Spleen (tissue), 11 donors: ENCODE measurements around the gene ARL15. TPM values are rescaled to one million over a fixed set of nuclear protein-coding genes. Genes with fewer than 3 reads are reported as not detected.

Source experiments
- DNase-seq: peaks from one replicate; pipeline ENCODE4 v3.0.0-alpha.2; 2020
- H3K27ac ChIP-seq, 8 donors: fragments of 200-600 bp; sonication (generic) in 7 of 8; 1 replicate in 4 of 8; 2 replicates in 4 of 8; pipeline versions ENCODE4 v1.5.0 to v1.8.0; 2016 to 2021; ENCODE audit warnings: inconsistent platforms in 4 of 8, mild to moderate bottlenecking in 4 of 8, moderate library complexity in 1 of 8
- H3K27me3 ChIP-seq, 7 donors: fragments of 200-600 bp; sonication (generic) in 6 of 7; replicated peaks in 1 of 7; 1 replicate in 4 of 7; 2 replicates in 3 of 7; pipeline versions ENCODE4 v1.5.0 to v1.8.0; 2016 to 2021; ENCODE audit warnings: inconsistent platforms in 3 of 7, mild to moderate bottlenecking in 1 of 7
- H3K36me3 ChIP-seq, 6 donors: fragments of 200-600 bp; sonication (generic) in 5 of 6; 1 replicate in 4 of 6; 2 replicates in 2 of 6; pipeline versions ENCODE4 v1.5.0 to v1.8.0; 2016 to 2021; ENCODE audit warnings: inconsistent platforms in 2 of 6
- H3K4me1 ChIP-seq, 6 donors: fragments of 200-600 bp; sonication (generic) in 5 of 6; 1 replicate in 3 of 6; 2 replicates in 3 of 6; pipeline versions ENCODE4 v1.5.0 to v1.8.0; 2016 to 2021; ENCODE audit warnings: inconsistent platforms in 3 of 6
- H3K4me3 ChIP-seq, 8 donors: fragments of 200-600 bp; sonication (generic) in 7 of 8; 1 replicate in 4 of 8; 2 replicates in 4 of 8; pipeline versions ENCODE4 v1.5.0 to v1.8.0; 2016 to 2021; ENCODE audit warnings: inconsistent platforms in 4 of 8, mild to moderate bottlenecking in 4 of 8, moderate library complexity in 2 of 8
- H3K9me3 ChIP-seq, 8 donors: fragments of 200-600 bp; sonication (generic) in 7 of 8; 1 replicate in 4 of 8; 2 replicates in 4 of 8; pipeline versions ENCODE4 v1.5.0 to v1.8.0; 2016 to 2021; ENCODE audit warnings: inconsistent platforms in 4 of 8
- POLR2A ChIP-seq, 3 donors: fragments of 450-650 bp; IDR thresholded peaks; one replicate each; pipeline ENCODE4 v1.5.1; 2017; ENCODE audit warnings: antibody characterized with exemption in 3 of 3, mild to moderate bottlenecking in 1 of 3
- POLR2AphosphoS5 ChIP-seq, 3 donors: sonication (generic); formaldehyde crosslinking; IDR thresholded peaks; one replicate each; pipeline ENCODE4 v1.5.1; 2017; ENCODE audit warnings: antibody characterized with exemption in 3 of 3
- WGBS, 5 donors: extraction: QIAGEN DNeasy Blood & Tissue Kit in 3 of 5; methylation state at CpG; one replicate each; pipeline versions ENCODE4 v1.1.5 to v1.1.7; 2013 to 2018; 5-methylcytosine and 5-hydroxymethylcytosine counted together
- intact Hi-C: fragments of 100-400 bp; cut with DNase I; formaldehyde crosslinking; loops from one replicate; pipeline ENCODE4 v1.15.0; 2023; ENCODE audit warnings: low total_unique reads
- polyA plus RNA-seq, 3 donors: library from polyadenylated mRNA; stranded (reverse); fragments of 200-250 nt; gene quantifications; one replicate each; pipeline ENCODE4 v1.2.1, GENCODE V29; 2013
- total RNA-seq, 7 donors: library from RNA; depleted of rRNA in 3 of 7; stranded (reverse); fragments of >200 nt in 3 of 7; fragmentation: NEBNext Ultra II Directional in 4 of 7; extraction: Animal tissue kit (Norgen Biotek cat#: 25700) in 4 of 7; gene quantifications; one replicate each; pipeline versions ENCODE4 v1.1.0 to v1.2.1, GENCODE V29; 2016 to 2021
- TF ChIP-seq, protein P1 (sequence below), 11 experiments: fragments of 200-600 bp in 7 of 11; fragments of 450-650 bp in 4 of 11; sonication (generic) in 4 of 11; IDR thresholded peaks in 8 of 11; conservative IDR thresholded peaks in 3 of 11; 1 replicate in 7 of 11; 2 replicates in 4 of 11; pipeline versions ENCODE4 v1.4.0 to v1.8.0; 2016 to 2021; ENCODE audit warnings: antibody characterized with exemption in 11 of 11, inconsistent platforms in 4 of 11, mild to moderate bottlenecking in 1 of 11
- donor health status: healthy with polysubstance abuse.
- donor health status: DM: no; HTN: no; CAD: no; lungs with moderate emphysema.
- donor health status: DM: no; HTN: no; CAD: no.
- donor health status: Bipolar disorder and iron deficiency.
- donor health status: healthy.
- donor health status: DM: no; HTN: no; CAD: no.
- donor health status: DM: yes; HTN: yes; CAD: no.

The ARL15 gene
- total and polyA plus RNA-seq, 10 donors, result 6.3 to 70.2 (median 37.1) TPM

DNA sequence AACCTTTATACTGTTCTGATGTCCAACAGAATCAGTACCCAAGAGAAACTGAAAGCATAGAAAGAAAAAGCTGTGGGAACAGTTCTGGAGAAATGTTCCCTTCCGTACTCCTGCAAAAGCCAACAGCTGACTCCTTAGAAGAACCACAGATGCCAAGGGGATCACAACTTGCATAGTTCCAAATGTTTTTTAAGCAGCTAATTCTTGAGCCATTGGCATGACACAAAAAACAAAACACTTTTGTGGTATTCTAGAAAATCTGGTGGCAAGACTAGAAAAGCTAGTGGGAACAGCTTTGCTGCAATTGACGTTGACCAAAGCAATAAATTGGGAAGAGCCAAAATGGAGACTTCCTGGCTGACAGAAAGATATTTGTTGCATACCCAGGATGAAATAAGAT lies 189.9 kb downstream of the ARL15 start:
- TF ChIP-seq POLR2A (IDR thresholded peaks at IDR 0.05) (no peak), POLR2AphosphoS5 (IDR thresholded peaks at IDR 0.05) (no peak)
- TF ChIP-seq, protein P1, sequence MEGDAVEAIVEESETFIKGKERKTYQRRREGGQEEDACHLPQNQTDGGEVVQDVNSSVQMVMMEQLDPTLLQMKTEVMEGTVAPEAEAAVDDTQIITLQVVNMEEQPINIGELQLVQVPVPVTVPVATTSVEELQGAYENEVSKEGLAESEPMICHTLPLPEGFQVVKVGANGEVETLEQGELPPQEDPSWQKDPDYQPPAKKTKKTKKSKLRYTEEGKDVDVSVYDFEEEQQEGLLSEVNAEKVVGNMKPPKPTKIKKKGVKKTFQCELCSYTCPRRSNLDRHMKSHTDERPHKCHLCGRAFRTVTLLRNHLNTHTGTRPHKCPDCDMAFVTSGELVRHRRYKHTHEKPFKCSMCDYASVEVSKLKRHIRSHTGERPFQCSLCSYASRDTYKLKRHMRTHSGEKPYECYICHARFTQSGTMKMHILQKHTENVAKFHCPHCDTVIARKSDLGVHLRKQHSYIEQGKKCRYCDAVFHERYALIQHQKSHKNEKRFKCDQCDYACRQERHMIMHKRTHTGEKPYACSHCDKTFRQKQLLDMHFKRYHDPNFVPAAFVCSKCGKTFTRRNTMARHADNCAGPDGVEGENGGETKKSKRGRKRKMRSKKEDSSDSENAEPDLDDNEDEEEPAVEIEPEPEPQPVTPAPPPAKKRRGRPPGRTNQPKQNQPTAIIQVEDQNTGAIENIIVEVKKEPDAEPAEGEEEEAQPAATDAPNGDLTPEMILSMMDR (IDR thresholded peaks at IDR 0.05 in 8 of 11, conservative IDR thresholded peaks at IDR 0.05 in 3 of 11), result no peak
- no peaks in the 10 kb centered on the region for H3K27me3 ChIP-seq
- no peak overlapping the region for H3K4me3 ChIP-seq
- H3K4me1 ChIP-seq, result no peaks in the 10 kb centered on the region
- WGBS, 5 donors, result 95 to 97% (median 96%) methylated on average over 2 of the region's 2 CpGs
- no peak for DNase-seq
- no peaks in the 10 kb centered on the region for H3K36me3 ChIP-seq
- intact Hi-C loops, result no loop called here
- H3K9me3 ChIP-seq, result no peaks in the 10 kb centered on the region
- no peak overlapping the region for H3K27ac ChIP-seq

DNA sequence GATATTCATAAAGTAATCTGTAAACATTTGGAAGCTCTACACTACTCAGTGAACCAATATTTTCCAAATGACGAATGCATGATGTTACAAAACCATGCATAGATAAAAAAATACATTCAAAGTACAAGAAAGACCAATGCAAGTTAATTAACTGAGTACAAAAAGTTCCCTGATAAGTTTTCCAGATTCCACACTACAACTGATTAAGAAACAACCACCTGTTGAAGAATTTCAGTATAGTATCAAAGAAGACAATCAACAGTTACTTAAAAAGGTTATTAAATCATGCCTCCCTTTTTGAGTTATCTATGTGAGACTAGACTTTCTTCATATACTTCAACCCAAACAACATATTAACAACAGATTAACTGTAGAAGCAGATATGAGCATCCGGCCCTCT lies 192.4 kb downstream of the ARL15 start:
- no peaks in the 10 kb centered on the region for H3K9me3 ChIP-seq
- WGBS, 5 donors, result 93 to 98% (median 97%) methylated on average over 2 of the region's 2 CpGs
- H3K36me3 ChIP-seq, result peaks cover 0 to 4% (median 0%) of the 10 kb centered on the region in 6 donors
- H3K4me1 ChIP-seq, result no peaks in the 10 kb centered on the region
- intact Hi-C loops, result no loop called here
- no peak for DNase-seq
- no peak overlapping the region for H3K27ac ChIP-seq
- no peak for TF ChIP-seq POLR2AphosphoS5 (IDR thresholded peaks at IDR 0.05)
- TF ChIP-seq POLR2A (IDR thresholded peaks at IDR 0.05), result no peak
- TF ChIP-seq, protein P1 (IDR thresholded peaks at IDR 0.05 in 8 of 11, conservative IDR thresholded peaks at IDR 0.05 in 3 of 11), result no peak
- no peak overlapping the region for H3K4me3 ChIP-seq
- no peaks in the 10 kb centered on the region for H3K27me3 ChIP-seq

DNA sequence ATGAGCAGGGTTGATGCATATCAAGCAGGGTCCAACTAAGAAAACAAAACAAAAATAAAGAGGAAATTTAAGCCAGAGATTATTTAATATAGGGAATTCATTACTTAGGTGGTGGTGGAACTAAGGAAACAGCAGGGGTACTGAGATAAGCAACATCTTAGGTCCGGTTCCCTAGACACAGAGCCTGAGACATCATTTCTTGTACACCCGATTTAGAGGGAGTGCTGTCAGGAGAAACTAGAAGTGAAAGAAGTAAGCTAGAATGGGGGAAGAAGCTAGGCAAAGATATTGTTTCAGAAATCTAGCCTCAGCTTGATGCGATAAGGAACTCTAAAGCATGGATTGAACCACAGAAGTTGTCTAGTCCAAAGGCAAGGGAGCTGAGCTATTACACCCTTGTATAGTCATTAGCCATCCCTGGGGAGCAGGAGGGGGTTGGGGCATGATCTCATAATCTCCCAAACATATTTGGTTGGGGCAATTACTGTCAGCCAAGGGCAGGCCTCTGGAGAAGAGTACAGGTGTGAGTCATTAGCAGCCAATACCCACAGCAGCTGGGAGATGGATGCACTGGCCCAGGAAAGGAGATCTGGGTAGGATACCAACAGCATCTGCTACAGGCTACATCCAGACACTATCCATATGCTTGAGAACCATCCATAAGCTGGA lies 194.5 kb downstream of the ARL15 start:
- H3K4me1 ChIP-seq, result no peaks in the 10 kb centered on the region
- H3K27me3 ChIP-seq, result no peaks in the 10 kb centered on the region
- H3K27ac ChIP-seq, result no peak overlapping the region
- no peak for DNase-seq
- intact Hi-C loops, result no loop called here
- H3K4me3 ChIP-seq, result no peak overlapping the region
- TF ChIP-seq POLR2A (IDR thresholded peaks at IDR 0.05), result no peak
- no peak for TF ChIP-seq POLR2AphosphoS5 (IDR thresholded peaks at IDR 0.05)
- H3K36me3 ChIP-seq, result peaks cover 0 to 19% (median 0%) of the 10 kb centered on the region in 6 donors
- 57 to 83% (median 61%) methylated on average over 3 of the region's 3 CpGs for WGBS, 5 donors
- H3K9me3 ChIP-seq, result no peaks in the 10 kb centered on the region

DNA sequence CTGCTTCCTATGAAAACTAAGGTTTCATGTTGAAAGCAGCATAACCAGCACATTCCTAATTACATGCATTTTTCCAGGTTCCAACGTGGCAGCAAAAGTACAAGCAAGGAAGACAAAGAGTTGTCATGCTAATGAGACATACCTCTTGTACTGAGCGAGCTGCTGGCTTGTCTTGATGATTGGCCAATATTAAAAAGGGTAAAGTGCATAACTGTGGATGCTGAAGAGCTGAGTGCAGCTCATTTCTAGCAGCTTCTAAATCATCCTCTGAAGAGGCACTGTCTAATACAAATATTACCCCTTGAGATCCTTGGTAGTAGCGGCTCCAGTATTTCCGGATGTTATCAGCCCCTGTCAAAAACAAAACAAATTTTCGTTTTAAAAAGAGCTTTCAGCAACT lies 197.3 kb downstream of the ARL15 start:
- DNase-seq, result no peak
- Histone ChIP-seq H3K27me3 (no peaks in the 10 kb centered on the region), H3K27ac (no peak overlapping the region), H3K36me3 (peaks cover 0 to 19% (median 0%) of the 10 kb centered on the region in 6 donors), H3K4me3 (no peak overlapping the region), H3K9me3 (no peaks in the 10 kb centered on the region), H3K4me1 (no peaks in the 10 kb centered on the region)
- no peak for TF ChIP-seq POLR2AphosphoS5 (IDR thresholded peaks at IDR 0.05)
- WGBS, 5 donors, result 77 to 86% (median 81%) methylated on average over 5 of the region's 5 CpGs
- intact Hi-C loops, result no loop called here

DNA sequence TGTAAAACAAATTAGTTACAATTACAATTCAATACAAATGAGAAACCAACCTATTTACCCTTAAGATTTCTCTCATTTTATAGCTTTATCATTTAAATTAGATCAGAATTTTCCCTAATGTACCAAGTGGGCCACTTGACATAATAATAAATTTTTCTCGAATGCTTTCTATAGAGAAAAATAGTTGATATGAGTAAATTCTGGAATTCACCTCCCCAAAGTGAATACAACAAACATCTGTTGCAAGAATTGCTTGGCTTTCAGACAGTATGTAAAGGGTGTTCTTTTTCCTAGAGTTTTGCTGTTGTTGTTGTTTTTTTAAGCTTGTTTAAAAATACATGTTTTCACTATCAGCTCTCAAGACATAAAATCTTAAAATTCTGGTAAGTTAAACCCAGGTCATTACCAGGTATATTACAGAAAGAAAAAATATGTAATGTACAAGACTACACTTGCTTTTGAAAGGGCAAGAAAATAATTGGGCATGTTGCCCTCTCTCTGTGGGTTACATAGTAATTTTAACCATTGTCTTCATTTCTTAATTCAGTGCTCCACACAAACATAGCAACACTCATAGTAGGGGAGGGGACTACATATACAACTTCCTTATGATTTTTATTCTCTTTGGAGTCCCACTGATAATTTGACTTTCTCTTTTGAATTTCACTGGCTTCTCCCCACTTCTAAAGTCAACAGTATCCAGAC lies 200.6 kb downstream of the ARL15 start:
- peaks cover 0 to 30% (median 0%) of the 10 kb centered on the region in 6 donors for H3K36me3 ChIP-seq
- H3K4me1 ChIP-seq, result no peaks in the 10 kb centered on the region
- TF ChIP-seq POLR2A (IDR thresholded peaks at IDR 0.05) (no peak), POLR2AphosphoS5 (IDR thresholded peaks at IDR 0.05) (no peak)
- TF ChIP-seq, protein P1 (IDR thresholded peaks at IDR 0.05 in 8 of 11, conservative IDR thresholded peaks at IDR 0.05 in 3 of 11), result no peak
- no peak overlapping the region for H3K4me3 ChIP-seq
- H3K27ac ChIP-seq, result no peak overlapping the region
- intact Hi-C loops, result no loop called here
- no peak for DNase-seq
- WGBS, 5 donors, result 73 to 93% (median 84%) methylated on average over 1 of the region's 1 CpG
- H3K9me3 ChIP-seq, result no peaks in the 10 kb centered on the region
- H3K27me3 ChIP-seq, result no peaks in the 10 kb centered on the region
